H1 (cell line): Measurements from ENCODE around the gene PPCDC. TPM values are rescaled to one million over a fixed set of nuclear protein-coding genes. Genes with fewer than 3 reads are reported as not detected.

Source experiments
- CTCF ChIA-PET: fragments of 300-600 bp; sonication (Branson Sonifier 250); formaldehyde crosslinking; loops from one replicate; lab custom pipeline; 2021; ENCODE audit not compliant: partially characterized antibody; lab: Charles Lee
- POLR2A ChIA-PET: fragments of 300-600 bp; sonication (Branson Sonifier 250); formaldehyde crosslinking; loops from one replicate; lab custom pipeline; 2021; ENCODE audit warnings: inconsistent platforms; ENCODE audit not compliant: partially characterized antibody; lab: Charles Lee
- DNase-seq, 2 experiments: peaks; one replicate each; pipeline versions ENCODE4 v3.0.0 to v3.0.0-alpha.2; 2010 to 2022; ENCODE audit warnings: low spot score in 2 of 2, low read depth in 1 of 2, mixed read lengths in 1 of 2
- FAIRE-seq: peaks from 2 replicates; lab custom pipeline; 2011; peaks lifted over from hg19 to GRCh38; lab: Jason Lieb, UNC
- H2AFZ ChIP-seq: 2 replicates; pipeline ENCODE4 v1.8.1; 2012; ENCODE audit warnings: low read length, inconsistent platforms
- H2AK5ac ChIP-seq: 2 replicates; pipeline ENCODE4 v1.6.1; 2013; ENCODE audit warnings: low read depth, low read length
- H2BK120ac ChIP-seq: replicated peaks from 2 replicates; pipeline ENCODE3; 2013; ENCODE audit warnings: low read depth, low read length, inconsistent platforms
- H2BK12ac ChIP-seq: 2 replicates; pipeline ENCODE4 v1.6.1; 2013; ENCODE audit warnings: low read depth, low read length
- H2BK15ac ChIP-seq: 2 replicates; pipeline ENCODE4 v1.6.1; 2013; ENCODE audit warnings: low read length
- H2BK20ac ChIP-seq: 2 replicates; pipeline ENCODE4 v1.6.1; 2013; ENCODE audit warnings: low read length
- H2BK5ac ChIP-seq: 2 replicates; pipeline ENCODE4 v1.6.1; 2013; ENCODE audit warnings: low read depth, low read length
- H3K14ac ChIP-seq: 2 replicates; pipeline ENCODE4 v1.6.1; 2013; ENCODE audit warnings: inconsistent platforms; ENCODE audit not compliant: insufficient read length
- H3K18ac ChIP-seq: 2 replicates; pipeline ENCODE4 v1.6.1; 2013; ENCODE audit warnings: low read length; ENCODE audit errors: extremely low read depth
- H3K23ac ChIP-seq: 2 replicates; pipeline ENCODE4 v1.6.1; 2013; ENCODE audit warnings: inconsistent platforms; ENCODE audit not compliant: insufficient read length
- H3K23me2 ChIP-seq: 2 replicates; pipeline ENCODE4 v1.6.1; 2013; ENCODE audit warnings: low read depth, low read length
- H3K27ac ChIP-seq: 2 replicates; pipeline ENCODE4 v1.6.1; 2011; ENCODE audit warnings: low read depth, low read length, inconsistent platforms
- H3K27me3 ChIP-seq, 4 experiments: replicated peaks in 1 of 4; 1 replicate in 1 of 4; 2 replicates in 3 of 4; pipeline versions ENCODE4 v1.6.1 to v1.8.1; 2011 to 2013; ENCODE audit warnings: low read length in 3 of 4, mild to moderate bottlenecking in 3 of 4, inconsistent platforms in 2 of 4, mixed read lengths in 2 of 4, moderate library complexity in 1 of 4; ENCODE audit not compliant: control insufficient read depth in 3 of 4, insufficient read depth in 3 of 4; ENCODE audit errors: extremely low read depth in 1 of 4
- H3K36me3 ChIP-seq, 4 experiments: 2 replicates each; pipeline versions ENCODE4 v1.6.1 to v1.8.1; 2011 to 2013; ENCODE audit warnings: mild to moderate bottlenecking in 4 of 4, low read length in 3 of 4, moderate library complexity in 2 of 4, control low read depth in 1 of 4, inconsistent platforms in 1 of 4; ENCODE audit not compliant: insufficient read depth in 4 of 4, control insufficient read depth in 2 of 4
- H3K4ac ChIP-seq: replicated peaks from 2 replicates; pipeline ENCODE3; 2013; ENCODE audit warnings: low read length, low read depth, mixed read lengths, inconsistent platforms; ENCODE audit not compliant: insufficient read length
- H3K4me1 ChIP-seq, 4 experiments: replicated peaks in 1 of 4; 1 replicate in 1 of 4; 2 replicates in 3 of 4; pipeline versions ENCODE4 v1.6.1 to v1.8.1; 2011 to 2013; ENCODE audit warnings: low read length in 3 of 4, inconsistent platforms in 2 of 4, mixed read lengths in 1 of 4; ENCODE audit not compliant: insufficient read depth in 4 of 4, control insufficient read depth in 3 of 4
- H3K4me2 ChIP-seq, 2 experiments: 2 replicates each; pipeline versions ENCODE4 v1.6.1 to v1.8.1; 2011 to 2013; ENCODE audit warnings: low read depth in 2 of 2, low read length in 2 of 2, control low read depth in 1 of 2, inconsistent platforms in 1 of 2, mild to moderate bottlenecking in 1 of 2; ENCODE audit not compliant: insufficient read depth in 1 of 2
- H3K4me3 ChIP-seq, 4 experiments: fragments of 200-600, 300-600 bp in 1 of 4; sonication (generic), shearing (Covaris generic), sonication (Bioruptor Twin) in 1 of 4; 2 replicates each; pipeline versions ENCODE4 v1.5.1 to v1.8.1; 2011 to 2016; ENCODE audit warnings: low read length in 4 of 4, low read depth in 3 of 4, control low read depth in 2 of 4, inconsistent platforms in 2 of 4, mild to moderate bottlenecking in 2 of 4, mixed read lengths in 1 of 4, moderate library complexity in 1 of 4; ENCODE audit not compliant: insufficient read depth in 2 of 4; ENCODE audit errors: extremely low read depth in 1 of 4
- H3K56ac ChIP-seq: replicated peaks from 2 replicates; pipeline ENCODE3; 2013; ENCODE audit warnings: low read depth, mild to moderate bottlenecking, mixed read lengths, low read length, inconsistent platforms; ENCODE audit not compliant: insufficient read length
- H3K79me1 ChIP-seq: 2 replicates; pipeline ENCODE4 v1.6.1; 2013; ENCODE audit warnings: low read depth, low read length, control low read depth
- H3K79me2 ChIP-seq, 2 experiments: 2 replicates each; pipeline versions ENCODE4 v1.6.1 to v1.8.1; 2012 to 2013; ENCODE audit warnings: low read length in 2 of 2, mild to moderate bottlenecking in 2 of 2, inconsistent platforms in 1 of 2; ENCODE audit not compliant: insufficient read depth in 2 of 2, control insufficient read depth in 1 of 2
- H3K9ac ChIP-seq, 4 experiments: replicated peaks in 1 of 4; 1 replicate in 1 of 4; 2 replicates in 3 of 4; pipeline versions ENCODE4 v1.6.1 to v1.8.1; 2011 to 2013; ENCODE audit warnings: low read depth in 3 of 4, low read length in 3 of 4, control low read depth in 2 of 4, mild to moderate bottlenecking in 2 of 4, moderate library complexity in 2 of 4, inconsistent platforms in 1 of 4; ENCODE audit errors: extremely low read depth in 1 of 4
- H3K9me3 ChIP-seq, 2 experiments: 2 replicates each; pipeline versions ENCODE4 v1.6.1 to v1.8.1; 2012 to 2013; ENCODE audit warnings: mild to moderate bottlenecking in 2 of 2, moderate library complexity in 2 of 2, control low read depth in 1 of 2, inconsistent platforms in 1 of 2, low read depth in 1 of 2, low read length in 1 of 2, mixed read lengths in 1 of 2; ENCODE audit not compliant: insufficient read depth in 2 of 2
- H4K20me1 ChIP-seq, 2 experiments: replicated peaks in 1 of 2; 2 replicates each; pipeline versions ENCODE3 to v1.8.1; 2011 to 2013; ENCODE audit warnings: inconsistent platforms in 2 of 2, low read length in 2 of 2, mild to moderate bottlenecking in 1 of 2; ENCODE audit not compliant: insufficient read depth in 2 of 2, control insufficient read depth in 1 of 2
- H4K5ac ChIP-seq: 2 replicates; pipeline ENCODE4 v1.6.1; 2013; ENCODE audit warnings: low read length, low read depth, mixed read lengths, inconsistent platforms; ENCODE audit not compliant: insufficient read length
- H4K8ac ChIP-seq: 2 replicates; pipeline ENCODE4 v1.8.0; 2013; ENCODE audit warnings: mild to moderate bottlenecking, moderate library complexity, low read length, inconsistent platforms; ENCODE audit not compliant: insufficient read depth; ENCODE audit errors: extremely low read depth
- H4K91ac ChIP-seq: replicated peaks from 2 replicates; pipeline ENCODE3; 2013; ENCODE audit warnings: low read length, mixed read lengths, inconsistent platforms; ENCODE audit not compliant: insufficient read length
- ASH2L ChIP-seq: fragments of 200-600, 300-600 bp; sonication (generic); IDR thresholded peaks from one replicate; pipeline ENCODE4 v1.7.1; 2017; ENCODE audit warnings: low read length
- CBX5 ChIP-seq: fragments of 300-800, 300-1000 bp; sonication (generic); IDR thresholded peaks from 2 replicates; pipeline ENCODE4 v1.7.1; 2016; ENCODE audit warnings: antibody characterized with exemption, low read length, low read depth
- CBX8 ChIP-seq: fragments of 300-800, 300-1000 bp; sonication (generic); IDR thresholded peaks from 2 replicates; pipeline ENCODE4 v1.7.1; 2016; ENCODE audit warnings: low read depth, low read length, borderline replicate concordance
- PHF8 ChIP-seq: fragments of 200-600 bp; sonication (generic); conservative IDR thresholded peaks from 2 replicates; pipeline ENCODE4 v1.7.1; 2012; ENCODE audit warnings: low read depth, mild to moderate bottlenecking, inconsistent platforms, low read length, moderate library complexity
- POU5F1 ChIP-seq: IDR thresholded peaks from 2 replicates; pipeline ENCODE4 v1.6.1; 2011; ENCODE audit warnings: low read depth, mild to moderate bottlenecking, low read length, moderate library complexity
- SUZ12 ChIP-seq: fragments of 200-600 bp; sonication (generic); IDR thresholded peaks from 2 replicates; pipeline ENCODE4 v1.6.1; 2012; ENCODE audit warnings: mild to moderate bottlenecking, inconsistent platforms, low read length, moderate library complexity, mixed read lengths
- WGBS, 2 experiments: shearing (Covaris generic) in 1 of 2; methylation state at CpG; one replicate each; pipeline versions ENCODE4 v1.1.6 to v1.1.7; 2013 to 2015; ENCODE audit warnings: low lambda C conversion rate in 2 of 2, mixed read lengths in 2 of 2, inconsistent platforms in 1 of 2, low coverage in 1 of 2, missing lambda C conversion rate in 1 of 2; ENCODE audit not compliant: insufficient replicate concordance in 2 of 2, insufficient coverage in 1 of 2, insufficient read length in 1 of 2; ENCODE audit errors: extremely low coverage in 1 of 2, missing lambda C conversion rate in 1 of 2; 5-methylcytosine and 5-hydroxymethylcytosine counted together
- polyA plus RNA-seq, 7 experiments: library from polyadenylated mRNA; depleted of rRNA in 3 of 7; stranded (reverse) in 5 of 7; unstranded in 2 of 7; fragments of >200 nt in 5 of 7; fragments of 200-250 nt in 2 of 7; gene quantifications; 1 replicate in 5 of 7; 2 replicates in 1 of 7; 4 replicates in 1 of 7; pipeline versions ENCODE4 v1.2.1 to v1.2.3, GENCODE V29; 2011 to 2013; ENCODE audit warnings: missing spikeins in 2 of 7, mixed read lengths in 2 of 7
- total RNA-seq: library from RNA; stranded (reverse); fragmentation: NEBNext Ultra II Directional; extraction: Animal tissue kit (Norgen Biotek cat#: 25700); gene quantifications from 2 replicates; pipeline ENCODE4 v1.2.1, GENCODE V29; 2021

PPCDC gene
- total and polyA plus RNA-seq, 2 of the 8 experiments (the other 6 are each of a cell fraction or from before 2014, with no cell fraction given) = 11.3 to 29.7 TPM

- Histone ChIP-seq H2BK12ac (no peak overlapping the region), H3K4ac (no peak overlapping the region), H4K5ac (no peak overlapping the region), H2BK120ac (no peak overlapping the region), H3K79me1 (no peaks in the 10 kb centered on the region; the same call in 1 of the 2 replicates), H2BK20ac (no peak overlapping the region), H3K9ac (no peak overlapping the region), H3K4me2 (no peak overlapping the region), H4K91ac (no peak overlapping the region), H4K20me1 (peaks cover 3 to 6% of the 10 kb centered on the region in 2 experiments), H3K4me3 (no peak overlapping the region), H3K79me2 (no peaks in the 10 kb centered on the region), H3K56ac (no peak overlapping the region), H2AFZ (no peak overlapping the region)
- no peak for DNase-seq
- no peak for FAIRE-seq
- CTCF ChIA-PET = interaction anchor here (1.0 to 1.4 kb wide), 3 partner anchors 151 to 259 kb away, joined by 3 to 4 read pairs (median 3); no protein-coding TSS in a partner anchor
- TF ChIP-seq POU5F1 (no peak), CBX5 (no peak), CBX8 (no peak), PHF8 (no peak), ASH2L (no peak), SUZ12 (no peak)
- TF ChIP-seq, all 59 proteins: peak for 0
- no peak overlapping the region for H2AK5ac ChIP-seq
- H3K4me1 ChIP-seq = peaks cover 0 to 12% (median 8%) of the 10 kb centered on the region in 4 experiments; a peak in 5 of 7 replicates
- H3K9me3 ChIP-seq = no peaks in the 10 kb centered on the region
- no peaks in the 10 kb centered on the region for H3K27me3 ChIP-seq
- peak overlapping the region; percentile 52; the same call in 1 of the 2 replicates for H2BK5ac ChIP-seq
- 96% methylated on average over 10 of the region's 10 CpGs; no CpG with 5 or more reads in 1 of the 2 experiments for WGBS, 2 experiments
- H3K18ac ChIP-seq = no peak overlapping the region
- H3K36me3 ChIP-seq = no peaks in the 10 kb centered on the region; a peak in 1 of 8 replicates
- H4K8ac ChIP-seq = no peak overlapping the region
- H2BK15ac ChIP-seq = no peak overlapping the region
- POLR2A ChIA-PET = interaction anchor here (0.5 to 1.5 kb wide), 2 partner anchors 24 to 159 kb away, joined by 3 read pairs; no protein-coding TSS in a partner anchor
- no peak overlapping the region for H3K27ac ChIP-seq
- H3K23ac ChIP-seq = no peak overlapping the region
- no peak overlapping the region for H3K14ac ChIP-seq
- no peaks in the 10 kb centered on the region for H3K23me2 ChIP-seq
These were observed 25.0 kb downstream of the PPCDC start for GRCh38 chr15:75048394-75048793.
